Measurements from ENCODE around the gene PDPK1. TPM values are rescaled to one million over a fixed set of nuclear protein-coding genes. Genes with fewer than 3 reads are reported as not detected.

Gene PDPK1
- total RNA-seq, 4 donors from 2014 or later, result 39.6 to 96.9 (median 69.5) TPM

- intact Hi-C loops (cut with DNase I; ENCODE audit: low total_unique reads), result no loop called here
- Histone ChIP-seq H3K27ac (peak overlapping the region in 3 of 4 donors; percentile 15 to 50 (median 29)), H3K9me3 (no peaks in the 10 kb centered on the region), H3K4me1 (peaks cover 0 to 21% (median 5%) of the 10 kb centered on the region in 4 donors), H3K36me3 (no peaks in the 10 kb centered on the region), H3K27me3 (no peaks in the 10 kb centered on the region), H3K4me3 (no peak overlapping the region)
- DNase-seq, result peak; percentile 37
- in situ Hi-C loops (cut with MboI; ENCODE audit: low pct_ligation_motif_present in 1 of 4, low pct_unique_long_range_greater_than_20kb in 1 of 4, low sequenced_read_pairs in 3 of 4), result loop anchor here (10.0 to 25.0 kb wide), 4 partner anchors 57 to 330 kb away; partner anchors contain the start of genes ABCA3 (in 2 of the 4), CASKIN1 (in 1 of the 4) and TRAF7 (in 1 of the 4)
- WGBS, 2 donors (ENCODE audit: low coverage in 1 of 2), result 48 to 58% methylated on average over 6 to 13 of the region's 13 CpGs
- TF ChIP-seq POLR2A (IDR thresholded peaks at IDR 0.05) (no peak), CTCF (IDR thresholded peaks at IDR 0.05) (no peak), EP300 (IDR thresholded peaks at IDR 0.05; ENCODE audit: low read depth) (no peak), POLR2AphosphoS5 (IDR thresholded peaks at IDR 0.05) (no peak)
These were observed 45.5 kb upstream of the PDPK1 start for GRCh38 chr16:2492292-2492691.

GRCh38 chr16:2493605-2494004 is 44.2 kb upstream of the PDPK1 start:
- no peak overlapping the region for H3K27ac ChIP-seq
- WGBS, 2 donors (ENCODE audit: low coverage in 1 of 2), result 90% methylated on average over 6 of the region's 6 CpGs; no CpG with 5 or more reads in 1 of the 2 donors
- H3K9me3 ChIP-seq, result no peaks in the 10 kb centered on the region
- no peaks in the 10 kb centered on the region for H3K36me3 ChIP-seq
- H3K4me3 ChIP-seq, result no peak overlapping the region
- intact Hi-C loops (cut with DNase I; ENCODE audit: low total_unique reads) (no loop called here), in situ Hi-C loops (cut with MboI; ENCODE audit: low pct_ligation_motif_present in 1 of 4, low pct_unique_long_range_greater_than_20kb in 1 of 4, low sequenced_read_pairs in 3 of 4) (loop anchor here (10.0 to 25.0 kb wide), 4 partner anchors 59 to 331 kb away; partner anchors contain the start of genes ABCA3 (in 2 of the 4), CASKIN1 (in 1 of the 4) and TRAF7 (in 1 of the 4))
- no peak for DNase-seq
- peaks cover 0 to 24% (median 5%) of the 10 kb centered on the region in 4 donors for H3K4me1 ChIP-seq
- no peak for TF ChIP-seq EP300 (IDR thresholded peaks at IDR 0.05; ENCODE audit: low read depth)
- H3K27me3 ChIP-seq, result no peaks in the 10 kb centered on the region

GRCh38 chr16:2494616-2495015 is 43.2 kb upstream of the PDPK1 start:
- whole genome bisulfite sequencing, 2 donors (ENCODE audit: low coverage in 1 of 2), result 83 to 87% methylated on average over 1 to 5 of the region's 5 CpGs
- no peaks in the 10 kb centered on the region for H3K9me3 ChIP-seq
- TF ChIP-seq EP300 (IDR thresholded peaks at IDR 0.05; ENCODE audit: low read depth), result no peak
- no peak for TF ChIP-seq POLR2AphosphoS5 (IDR thresholded peaks at IDR 0.05)
- no peak for TF ChIP-seq CTCF (IDR thresholded peaks at IDR 0.05)
- TF ChIP-seq POLR2A (IDR thresholded peaks at IDR 0.05), result no peak
- no peak overlapping the region for H3K4me3 ChIP-seq
- in situ Hi-C loops (cut with MboI; ENCODE audit: low pct_ligation_motif_present in 1 of 4, low pct_unique_long_range_greater_than_20kb in 1 of 4, low sequenced_read_pairs in 3 of 4) (loop anchor here (10.0 to 25.0 kb wide), 4 partner anchors 60 to 332 kb away; partner anchors contain the start of genes ABCA3 (in 2 of the 4), CASKIN1 (in 1 of the 4) and TRAF7 (in 1 of the 4)), intact Hi-C loops (cut with DNase I; ENCODE audit: low total_unique reads) (loop anchor here (5.0 kb wide), 1 partner anchor 152 kb away; the partner anchor contains the start of gene ABCA3)
- DNase-seq, result no peak
- no peaks in the 10 kb centered on the region for H3K36me3 ChIP-seq
- peaks cover 0 to 24% (median 5%) of the 10 kb centered on the region in 4 donors for H3K4me1 ChIP-seq
- no peaks in the 10 kb centered on the region for H3K27me3 ChIP-seq
- H3K27ac ChIP-seq, result no peak overlapping the region

- 50 to 86% methylated on average over 1 to 5 of the region's 5 CpGs for WGBS, 2 donors (ENCODE audit: low coverage in 1 of 2)
- in situ Hi-C loops (cut with MboI; ENCODE audit: low pct_ligation_motif_present in 1 of 4, low pct_unique_long_range_greater_than_20kb in 1 of 4, low sequenced_read_pairs in 3 of 4), result loop anchor here (10.0 to 25.0 kb wide), 4 partner anchors 60 to 333 kb away; partner anchors contain the start of genes ABCA3 (in 2 of the 4), CASKIN1 (in 1 of the 4) and TRAF7 (in 1 of the 4)
- no peaks in the 10 kb centered on the region for H3K9me3 ChIP-seq
- intact Hi-C loops (cut with DNase I; ENCODE audit: low total_unique reads), result loop anchor here (5.0 kb wide), 1 partner anchor 153 kb away; the partner anchor contains the start of gene ABCA3
- peaks cover 0 to 24% (median 5%) of the 10 kb centered on the region in 4 donors for H3K4me1 ChIP-seq
- no peaks in the 10 kb centered on the region for H3K36me3 ChIP-seq
- no peak overlapping the region for H3K4me3 ChIP-seq
- H3K27ac ChIP-seq, result no peak overlapping the region
- TF ChIP-seq POLR2A (IDR thresholded peaks at IDR 0.05), result no peak
- no peak for TF ChIP-seq POLR2AphosphoS5 (IDR thresholded peaks at IDR 0.05)
- DNase-seq, result no peak
- H3K27me3 ChIP-seq, result no peaks in the 10 kb centered on the region
These were observed 42.8 kb upstream of the PDPK1 start for GRCh38 chr16:2495041-2495440.
